ENCODE results near the gene MAP2K7. TPM values are rescaled to one million over a fixed set of nuclear protein-coding genes. Genes with fewer than 3 reads are reported as not detected.
"Not testable (repeated sequence)": the region's sequence is repeated elsewhere in the genome, so short reads cannot be mapped to it uniquely, and the experiment has no call there.

MAP2K7 gene
- total RNA-seq, 1 experiment from 2014 or later = 37.4 TPM

- Histone ChIP-seq H3K36me3 (ENCODE audit: control insufficient read depth, insufficient read depth, low read length) (no peaks in the 10 kb centered on the region), H3K27me3 (replicated peaks; ENCODE audit: control insufficient read depth, insufficient read depth, low read length) (no peaks in the 10 kb centered on the region), H3K4me3 (ENCODE audit: low read depth, low read length) (no peak overlapping the region), H3K4me1 (peaks cover 11% of the 10 kb centered on the region), H3K9me3 (no peaks in the 10 kb centered on the region)
- no peaks in the 10 kb centered on the region for H3K9me3 Mint-ChIP-seq (ENCODE audit: unreplicated experiment)
- ChIA-PET POLR2A (no interaction called here), CTCF (interaction anchor here (0.6 to 3.6 kb wide), 4 partner anchors 12 to 462 kb away, joined by 3 to 20 read pairs (median 4); no protein-coding TSS in a partner anchor)
- H3K27me3 Mint-ChIP-seq (ENCODE audit: insufficient read depth, unreplicated experiment) = no peaks in the 10 kb centered on the region
- intact Hi-C loops (cut with micrococcal nuclease; ENCODE audit: unreplicated experiment) = no loop called here
- no peak overlapping the region for H3K4me3 Mint-ChIP-seq (ENCODE audit: unreplicated experiment)
- H3K36me3 Mint-ChIP-seq (ENCODE audit: insufficient read depth, unreplicated experiment) = peaks cover 10% of the 10 kb centered on the region
- DNase-seq = no peak
- peaks cover 10% of the 10 kb centered on the region for H3K4me1 Mint-ChIP-seq (ENCODE audit: low read depth, unreplicated experiment)
- H3K27ac Mint-ChIP-seq (ENCODE audit: unreplicated experiment) = no peak overlapping the region
- no TSS peak for BruUV-seq (replicated peaks)
- TF ChIP-seq CTCF (IDR thresholded peaks at IDR 0.05; ENCODE audit: insufficient read depth in 1 of 2, low read depth in 1 of 2, low read length in 1 of 2, severe bottlenecking in 1 of 2, unreplicated experiment in 1 of 2) = no peak
Observed at GRCh38 chr19:7856679-7857663, 46.7 kb upstream of the MAP2K7 start.

- Mint-ChIP-seq H3K4me3 (ENCODE audit: unreplicated experiment) (no peak overlapping the region), H3K4me1 (ENCODE audit: low read depth, unreplicated experiment) (peaks cover 10% of the 10 kb centered on the region), H3K9me3 (ENCODE audit: unreplicated experiment) (no peaks in the 10 kb centered on the region), H3K36me3 (ENCODE audit: insufficient read depth, unreplicated experiment) (peaks cover 10% of the 10 kb centered on the region), H3K27ac (ENCODE audit: unreplicated experiment) (no peak overlapping the region), H3K27me3 (ENCODE audit: insufficient read depth, unreplicated experiment) (no peaks in the 10 kb centered on the region)
- intact Hi-C loops (cut with micrococcal nuclease; ENCODE audit: unreplicated experiment) = no loop called here
- Histone ChIP-seq H3K4me3 (ENCODE audit: low read depth, low read length) (no peak overlapping the region), H3K9me3 (no peaks in the 10 kb centered on the region), H3K36me3 (ENCODE audit: control insufficient read depth, insufficient read depth, low read length) (no peaks in the 10 kb centered on the region), H3K27me3 (replicated peaks; ENCODE audit: control insufficient read depth, insufficient read depth, low read length) (no peaks in the 10 kb centered on the region), H3K4me1 (peaks cover 11% of the 10 kb centered on the region)
- CTCF ChIA-PET = interaction anchor here (0.6 to 3.6 kb wide), 5 partner anchors 11 to 461 kb away, joined by 3 to 20 read pairs (median 3); partner anchors contain the start of gene TRAPPC5
- TF ChIP-seq CTCF (IDR thresholded peaks at IDR 0.05; ENCODE audit: insufficient read depth in 1 of 2, low read depth in 1 of 2, low read length in 1 of 2, severe bottlenecking in 1 of 2, unreplicated experiment in 1 of 2) = no peak
- POLR2A ChIA-PET = no interaction called here
- no TSS peak for BruUV-seq (replicated peaks)
- DNase-seq = no peak
Observed at GRCh38 chr19:7857727-7858108, 46.0 kb upstream of the MAP2K7 start.

GRCh38 chr19:7858109-7858770, 45.4 kb upstream of the MAP2K7 start:
- Histone ChIP-seq H3K36me3 (ENCODE audit: control insufficient read depth, insufficient read depth, low read length) (no peaks in the 10 kb centered on the region), H3K4me1 (peaks cover 6% of the 10 kb centered on the region), H3K9me3 (no peaks in the 10 kb centered on the region), H3K27me3 (replicated peaks; ENCODE audit: control insufficient read depth, insufficient read depth, low read length) (no peaks in the 10 kb centered on the region), H3K4me3 (ENCODE audit: low read depth, low read length) (no peak overlapping the region)
- H3K4me1 Mint-ChIP-seq (ENCODE audit: low read depth, unreplicated experiment) = peaks cover 5% of the 10 kb centered on the region
- no peaks in the 10 kb centered on the region for H3K9me3 Mint-ChIP-seq (ENCODE audit: unreplicated experiment)
- no TSS peak for BruUV-seq (replicated peaks)
- H3K36me3 Mint-ChIP-seq (ENCODE audit: insufficient read depth, unreplicated experiment) = peaks cover 5% of the 10 kb centered on the region
- CTCF ChIA-PET = interaction anchor here (1.1 to 3.6 kb wide), 2 partner anchors 11 to 177 kb away, joined by 3 to 20 read pairs; partner anchors contain the start of gene TRAPPC5
- POLR2A ChIA-PET = no interaction called here
- intact Hi-C loops (cut with micrococcal nuclease; ENCODE audit: unreplicated experiment) = no loop called here
- no peak for TF ChIP-seq CTCF (IDR thresholded peaks at IDR 0.05; ENCODE audit: insufficient read depth in 1 of 2, low read depth in 1 of 2, low read length in 1 of 2, severe bottlenecking in 1 of 2, unreplicated experiment in 1 of 2)
- H3K4me3 Mint-ChIP-seq (ENCODE audit: unreplicated experiment) = no peak overlapping the region
- no peaks in the 10 kb centered on the region for H3K27me3 Mint-ChIP-seq (ENCODE audit: insufficient read depth, unreplicated experiment)
- no peak for DNase-seq
- H3K27ac Mint-ChIP-seq (ENCODE audit: unreplicated experiment) = no peak overlapping the region

- H3K36me3 Mint-ChIP-seq (ENCODE audit: insufficient read depth, unreplicated experiment); BruUV-seq (replicated peaks); H3K27ac Mint-ChIP-seq (ENCODE audit: unreplicated experiment); POLR2A ChIA-PET; H3K4me3 Mint-ChIP-seq (ENCODE audit: unreplicated experiment); intact Hi-C loops (cut with micrococcal nuclease; ENCODE audit: unreplicated experiment); H3K27me3 ChIP-seq (replicated peaks; ENCODE audit: control insufficient read depth, insufficient read depth, low read length); H3K27me3 Mint-ChIP-seq (ENCODE audit: insufficient read depth, unreplicated experiment); DNase-seq; H3K9me3 ChIP-seq; H3K4me1 Mint-ChIP-seq (ENCODE audit: low read depth, unreplicated experiment); H3K4me1 ChIP-seq; H3K36me3 ChIP-seq (ENCODE audit: control insufficient read depth, insufficient read depth, low read length); H3K9me3 Mint-ChIP-seq (ENCODE audit: unreplicated experiment); H3K4me3 ChIP-seq (ENCODE audit: low read depth, low read length): not testable (repeated sequence)
- CTCF ChIA-PET = interaction anchor here (3.6 kb wide), 1 partner anchor 10 kb away, joined by 20 read pairs; no protein-coding TSS in a partner anchor
Observed at GRCh38 chr19:7859087-7859486, 44.6 kb upstream of the MAP2K7 start.
